ENCODE data around the gene KCNJ15. TPM values are rescaled to one million over a fixed set of nuclear protein-coding genes. Genes with fewer than 3 reads are reported as not detected.
A peak's percentile ranks its signal among the peaks of the same experiment; 100 is the strongest.

The KCNJ15 gene
- total and polyA plus RNA-seq, 2 of the 8 experiments (the other 6 are each of a cell fraction or from before 2014, with no cell fraction given) = under 0.01 TPM; not detected in 1

- Histone ChIP-seq H2BK15ac (ENCODE audit: low read length) (0 out of 2 replicates have a peak overlapping the region, but pooled peaks have one; percentile 9), H3K56ac (replicated peaks; ENCODE audit: insufficient read length, low read depth, low read length) (no peak overlapping the region), H2AFZ (ENCODE audit: low read length) (no peak overlapping the region), H3K4ac (replicated peaks; ENCODE audit: insufficient read length, low read depth, low read length) (no peak overlapping the region), H4K8ac (ENCODE audit: extremely low read depth, insufficient read depth, low read length) (no peak overlapping the region), H2BK20ac (ENCODE audit: low read length) (no peak overlapping the region), H2AK5ac (ENCODE audit: low read depth, low read length) (no peak overlapping the region), H3K27ac (ENCODE audit: low read depth, low read length) (no peak overlapping the region), H4K5ac (ENCODE audit: insufficient read length, low read depth, low read length) (no peak overlapping the region), H2BK120ac (replicated peaks; ENCODE audit: low read depth, low read length) (no peak overlapping the region), H3K9me3 (ENCODE audit: insufficient read depth in 2 of 2, low read depth in 1 of 2, low read length in 1 of 2) (no peaks in the 10 kb centered on the region), H3K4me2 (ENCODE audit: insufficient read depth in 1 of 2, low read depth in 2 of 2, low read length in 2 of 2) (no peak overlapping the region), H3K23me2 (ENCODE audit: low read depth, low read length) (no peaks in the 10 kb centered on the region), H3K23ac (ENCODE audit: insufficient read length) (no peak overlapping the region), H3K18ac (ENCODE audit: extremely low read depth, low read length) (no peak overlapping the region), H3K9ac (replicated peaks in 1 of 4; ENCODE audit: extremely low read depth in 1 of 4, low read depth in 3 of 4, low read length in 3 of 4) (no peak overlapping the region), H2BK12ac (ENCODE audit: low read depth, low read length) (no peak overlapping the region), H3K4me1 (replicated peaks in 1 of 4; ENCODE audit: control insufficient read depth in 3 of 4, insufficient read depth in 4 of 4, low read length in 3 of 4) (peaks cover 0 to 11% (median 4%) of the 10 kb centered on the region in 4 experiments; a peak in 3 of 7 replicates), H3K79me1 (ENCODE audit: low read depth, low read length) (no peaks in the 10 kb centered on the region), H3K27me3 (replicated peaks in 1 of 4; ENCODE audit: control insufficient read depth in 3 of 4, extremely low read depth in 1 of 4, insufficient read depth in 3 of 4, low read length in 3 of 4) (peaks cover 0 to 4% (median 0%) of the 10 kb centered on the region in 4 experiments; a peak in 3 of 7 replicates), H3K4me3 (ENCODE audit: extremely low read depth in 1 of 4, insufficient read depth in 2 of 4, low read depth in 3 of 4, low read length in 4 of 4) (no peak overlapping the region), H4K20me1 (replicated peaks in 1 of 2; ENCODE audit: control insufficient read depth in 1 of 2, insufficient read depth in 2 of 2, low read length in 2 of 2) (no peaks in the 10 kb centered on the region), H4K91ac (replicated peaks; ENCODE audit: insufficient read length, low read length) (no peak overlapping the region), H2BK5ac (ENCODE audit: low read depth, low read length) (no peak overlapping the region), H3K36me3 (ENCODE audit: control insufficient read depth in 2 of 4, insufficient read depth in 4 of 4, low read length in 3 of 4) (no peaks in the 10 kb centered on the region), H3K14ac (ENCODE audit: insufficient read length) (no peak overlapping the region), H3K79me2 (ENCODE audit: control insufficient read depth in 1 of 2, insufficient read depth in 2 of 2, low read length in 2 of 2) (no peaks in the 10 kb centered on the region)
- TF ChIP-seq EZH2 (IDR thresholded peaks at IDR 0.05; ENCODE audit: low read depth, low read length, severe bottlenecking) (no peak), RAD21 (IDR thresholded peaks at IDR 0.05 in 1 of 2, conservative IDR thresholded peaks at IDR 0.05 in 1 of 2; ENCODE audit: low read depth in 2 of 2, low read length in 2 of 2) (peak; percentile 91 to 92), KDM1A (IDR thresholded peaks at IDR 0.05; ENCODE audit: borderline replicate concordance, low read length) (no peak), RNF2 (IDR thresholded peaks at IDR 0.05; ENCODE audit: borderline replicate concordance, low read depth, low read length, missing control alignments, poor library complexity, severe bottlenecking) (no peak), SRF (IDR thresholded peaks at IDR 0.05; ENCODE audit: low read depth, low read length) (no peak), MAFK (IDR thresholded peaks at IDR 0.05; ENCODE audit: low read depth, low read length) (no peak), POLR2AphosphoS5 (IDR thresholded peaks at IDR 0.05; ENCODE audit: low read depth, low read length) (no peak)
- TF ChIP-seq, protein P1, sequence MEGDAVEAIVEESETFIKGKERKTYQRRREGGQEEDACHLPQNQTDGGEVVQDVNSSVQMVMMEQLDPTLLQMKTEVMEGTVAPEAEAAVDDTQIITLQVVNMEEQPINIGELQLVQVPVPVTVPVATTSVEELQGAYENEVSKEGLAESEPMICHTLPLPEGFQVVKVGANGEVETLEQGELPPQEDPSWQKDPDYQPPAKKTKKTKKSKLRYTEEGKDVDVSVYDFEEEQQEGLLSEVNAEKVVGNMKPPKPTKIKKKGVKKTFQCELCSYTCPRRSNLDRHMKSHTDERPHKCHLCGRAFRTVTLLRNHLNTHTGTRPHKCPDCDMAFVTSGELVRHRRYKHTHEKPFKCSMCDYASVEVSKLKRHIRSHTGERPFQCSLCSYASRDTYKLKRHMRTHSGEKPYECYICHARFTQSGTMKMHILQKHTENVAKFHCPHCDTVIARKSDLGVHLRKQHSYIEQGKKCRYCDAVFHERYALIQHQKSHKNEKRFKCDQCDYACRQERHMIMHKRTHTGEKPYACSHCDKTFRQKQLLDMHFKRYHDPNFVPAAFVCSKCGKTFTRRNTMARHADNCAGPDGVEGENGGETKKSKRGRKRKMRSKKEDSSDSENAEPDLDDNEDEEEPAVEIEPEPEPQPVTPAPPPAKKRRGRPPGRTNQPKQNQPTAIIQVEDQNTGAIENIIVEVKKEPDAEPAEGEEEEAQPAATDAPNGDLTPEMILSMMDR (IDR thresholded peaks at IDR 0.05; ENCODE audit: control extremely low read depth in 1 of 3, insufficient read depth in 1 of 3, low read depth in 1 of 3, low read length in 3 of 3) = peak; percentile 60 to 84 (median 79)
- FAIRE-seq (peak; percentile 32), DNase-seq (ENCODE audit: low read depth in 1 of 2, low spot score in 2 of 2) (peak in 1 of 2 experiments; percentile 84)
- ChIA-PET POLR2A (ENCODE audit: partially characterized antibody) (interaction anchor here (0.7 to 1.0 kb wide), 2 partner anchors 118 to 182 kb away, joined by 4 to 7 read pairs; no protein-coding TSS in a partner anchor), CTCF (ENCODE audit: partially characterized antibody) (interaction anchor here (0.6 to 9.0 kb wide), 47 partner anchors 10 to 654 kb away, joined by 3 to 366 read pairs (median 4); no protein-coding TSS in a partner anchor)
- 49% methylated on average over 6 of the region's 6 CpGs; no CpG with 5 or more reads in 1 of the 2 experiments for WGBS, 2 experiments (ENCODE audit: extremely low coverage in 1 of 2, insufficient coverage in 1 of 2, insufficient read length in 1 of 2, insufficient replicate concordance in 2 of 2, low coverage in 1 of 2, low lambda C conversion rate in 2 of 2, missing lambda C conversion rate in 1 of 2)
Observed at GRCh38 chr21:38352536-38353219, 95.9 kb downstream of the KCNJ15 start.

Data from H1 (cell line).